ENCODE measurements around the gene RAB1B. TPM values are rescaled to one million over a fixed set of nuclear protein-coding genes. Genes with fewer than 3 reads are reported as not detected.

RAB1B gene
- total RNA-seq, 1 donor from 2014 or later, result 138 TPM

DNA sequence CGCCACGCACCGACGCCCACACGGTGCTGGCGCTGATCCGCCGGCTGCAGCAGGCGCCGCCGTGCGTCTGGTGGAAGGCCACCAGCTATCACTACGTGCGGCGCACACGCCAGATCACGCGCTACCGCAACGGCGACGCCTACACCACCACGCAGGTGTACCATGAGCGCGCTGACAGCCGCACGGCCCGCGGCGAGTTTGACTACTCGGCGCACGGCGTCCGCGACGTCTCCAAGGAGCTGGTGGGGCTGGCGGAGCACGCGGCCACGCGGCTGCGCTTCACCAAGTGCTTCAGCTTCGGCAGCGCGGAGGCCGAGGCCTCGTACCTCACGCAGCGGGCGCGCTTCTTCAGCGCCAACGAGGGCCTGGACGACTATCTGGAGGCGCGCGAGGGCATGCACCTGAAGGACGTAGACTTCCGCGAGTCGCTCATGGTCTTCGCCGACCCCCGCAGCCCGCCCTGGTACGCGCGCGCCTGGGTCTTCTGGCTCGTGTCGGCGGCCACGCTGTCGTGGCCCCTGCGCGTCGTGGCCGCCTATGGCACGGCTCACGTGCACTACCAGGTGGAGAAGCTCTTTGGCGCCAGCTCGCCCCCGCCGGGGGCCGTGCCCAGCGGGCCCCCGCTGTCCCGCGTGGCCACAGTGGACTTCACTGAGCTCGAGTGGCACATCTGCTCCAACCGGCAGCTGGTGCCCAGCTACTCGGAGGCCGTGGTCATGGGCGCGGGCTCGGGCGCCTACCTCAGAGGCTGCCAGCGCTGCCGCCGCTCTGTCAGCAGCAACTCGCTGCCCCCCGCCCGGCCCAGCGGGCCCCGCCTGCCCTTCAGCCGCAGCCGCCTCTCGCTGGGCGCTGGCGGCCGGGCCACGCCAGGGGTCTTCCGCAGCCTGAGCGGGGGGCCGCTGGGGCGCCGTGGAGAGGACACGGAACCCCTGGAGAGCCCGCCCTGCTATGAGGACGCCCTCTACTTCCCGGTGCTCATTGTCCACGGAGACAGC lies 26.5 kb downstream of the RAB1B start:
- peaks cover 10% of the 10 kb centered on the region for H3K4me1 ChIP-seq
- H3K27me3 ChIP-seq, result peaks cover 32% of the 10 kb centered on the region
- H3K4me3 ChIP-seq, result no peak overlapping the region
- intact Hi-C loops (cut with DNase I), result no loop called here
- H3K27ac ChIP-seq, result no peak overlapping the region
- ATAC-seq (no peak), DNase-seq (no peak)
- H3K9me3 ChIP-seq, result no peaks in the 10 kb centered on the region
- H3K36me3 ChIP-seq, result no peaks in the 10 kb centered on the region
- TF ChIP-seq, protein P1, sequence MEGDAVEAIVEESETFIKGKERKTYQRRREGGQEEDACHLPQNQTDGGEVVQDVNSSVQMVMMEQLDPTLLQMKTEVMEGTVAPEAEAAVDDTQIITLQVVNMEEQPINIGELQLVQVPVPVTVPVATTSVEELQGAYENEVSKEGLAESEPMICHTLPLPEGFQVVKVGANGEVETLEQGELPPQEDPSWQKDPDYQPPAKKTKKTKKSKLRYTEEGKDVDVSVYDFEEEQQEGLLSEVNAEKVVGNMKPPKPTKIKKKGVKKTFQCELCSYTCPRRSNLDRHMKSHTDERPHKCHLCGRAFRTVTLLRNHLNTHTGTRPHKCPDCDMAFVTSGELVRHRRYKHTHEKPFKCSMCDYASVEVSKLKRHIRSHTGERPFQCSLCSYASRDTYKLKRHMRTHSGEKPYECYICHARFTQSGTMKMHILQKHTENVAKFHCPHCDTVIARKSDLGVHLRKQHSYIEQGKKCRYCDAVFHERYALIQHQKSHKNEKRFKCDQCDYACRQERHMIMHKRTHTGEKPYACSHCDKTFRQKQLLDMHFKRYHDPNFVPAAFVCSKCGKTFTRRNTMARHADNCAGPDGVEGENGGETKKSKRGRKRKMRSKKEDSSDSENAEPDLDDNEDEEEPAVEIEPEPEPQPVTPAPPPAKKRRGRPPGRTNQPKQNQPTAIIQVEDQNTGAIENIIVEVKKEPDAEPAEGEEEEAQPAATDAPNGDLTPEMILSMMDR (IDR thresholded peaks at IDR 0.05), result no peak

DNA sequence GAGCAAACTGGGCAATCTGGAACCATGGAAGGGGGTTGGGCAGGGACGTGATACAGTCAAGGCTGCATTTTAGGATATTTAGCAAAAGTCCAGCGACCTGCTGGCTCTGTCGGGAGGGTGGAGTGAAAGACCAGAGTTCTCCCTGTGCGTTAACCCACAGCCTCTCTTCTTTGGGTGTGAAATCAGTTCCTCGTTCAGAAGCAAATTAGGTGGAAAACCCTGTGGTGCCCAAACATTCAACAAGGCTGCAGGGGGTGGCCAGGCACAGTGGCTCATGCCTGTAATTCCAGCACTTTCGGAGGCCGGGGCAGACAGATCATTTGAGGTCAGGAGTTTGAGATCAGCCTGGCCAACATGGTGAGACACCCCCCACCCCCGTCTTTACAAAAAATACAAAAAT lies 29.2 kb downstream of the RAB1B start:
- DNase-seq (no peak), ATAC-seq (no peak)
- intact Hi-C loops (cut with DNase I), result no loop called here
- TF ChIP-seq, protein P1 (IDR thresholded peaks at IDR 0.05), result no peak
- Histone ChIP-seq H3K9me3 (no peaks in the 10 kb centered on the region), H3K36me3 (no peaks in the 10 kb centered on the region), H3K4me1 (no peaks in the 10 kb centered on the region), H3K27me3 (peaks cover 16% of the 10 kb centered on the region), H3K4me3 (no peak overlapping the region), H3K27ac (no peak overlapping the region)

DNA sequence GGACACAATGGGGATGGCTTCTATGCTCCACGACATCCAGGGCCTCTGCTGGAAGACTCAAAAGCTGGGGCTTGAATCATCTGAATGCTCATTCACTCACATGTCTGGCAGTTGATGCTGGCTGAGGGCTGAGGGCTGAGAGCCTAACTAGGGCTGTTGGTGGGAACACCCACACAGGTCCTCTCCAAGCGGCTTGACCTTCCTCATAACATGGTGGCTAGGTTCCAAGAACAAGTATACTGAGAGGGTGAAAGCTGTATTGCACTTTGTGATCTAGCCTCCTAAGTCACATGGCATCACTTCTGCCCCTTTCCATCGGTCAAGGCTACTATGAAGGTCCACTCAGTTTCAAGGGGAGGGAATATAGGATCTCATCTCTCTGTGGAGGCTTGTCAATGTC lies 30.7 kb downstream of the RAB1B start:
- H3K27me3 ChIP-seq, result no peaks in the 10 kb centered on the region
- intact Hi-C loops (cut with DNase I), result no loop called here
- H3K36me3 ChIP-seq, result no peaks in the 10 kb centered on the region
- TF ChIP-seq, protein P1 (IDR thresholded peaks at IDR 0.05), result no peak
- no peaks in the 10 kb centered on the region for H3K9me3 ChIP-seq
- no peak for DNase-seq
- H3K4me1 ChIP-seq, result no peaks in the 10 kb centered on the region
- H3K4me3 ChIP-seq, result no peak overlapping the region
- peak; percentile 18 for ATAC-seq
- no peak overlapping the region for H3K27ac ChIP-seq

DNA sequence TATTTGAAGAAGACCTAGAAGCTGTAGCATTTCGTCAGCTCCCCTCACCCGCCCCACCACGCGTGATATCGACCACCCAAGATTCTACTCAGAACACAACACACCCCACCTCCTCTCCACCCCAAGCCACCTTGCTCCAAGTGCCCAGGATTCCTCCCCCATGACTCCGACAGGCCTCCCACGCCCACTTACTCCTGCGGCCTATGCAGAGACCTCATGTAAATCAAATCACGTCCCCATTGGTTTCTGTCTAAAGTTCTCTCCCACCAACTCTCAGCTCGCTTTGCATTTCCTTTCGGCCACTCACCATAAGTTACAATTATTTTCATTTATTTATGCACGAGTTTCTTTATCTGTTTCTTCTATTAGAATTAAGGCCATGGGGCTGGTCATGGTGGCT lies 34.2 kb downstream of the RAB1B start:
- no peaks in the 10 kb centered on the region for H3K27me3 ChIP-seq
- no peak for ATAC-seq
- TF ChIP-seq, protein P1 (IDR thresholded peaks at IDR 0.05), result no peak

DNA sequence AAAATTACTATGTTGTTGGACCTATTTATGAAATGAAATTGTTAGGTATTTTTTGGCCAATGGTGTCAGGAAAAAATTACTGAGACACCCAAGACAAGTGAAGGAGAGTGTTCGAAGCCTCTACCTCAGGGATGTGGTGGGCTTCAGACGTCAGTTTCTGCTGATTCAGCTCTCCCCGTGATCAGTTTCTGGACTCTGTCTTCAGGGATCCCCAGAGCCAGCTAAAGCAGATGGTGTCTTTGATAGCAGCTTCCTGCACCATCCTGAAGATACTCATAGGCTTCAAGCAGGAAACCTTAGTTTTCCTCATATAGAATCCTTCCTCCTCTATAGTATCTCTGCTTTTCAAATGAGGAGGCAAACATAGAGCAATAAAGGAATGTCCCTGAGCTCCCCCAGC lies 41.0 kb downstream of the RAB1B start:
- Histone ChIP-seq H3K4me1 (peaks cover 7% of the 10 kb centered on the region), H3K36me3 (no peaks in the 10 kb centered on the region), H3K9me3 (no peaks in the 10 kb centered on the region), H3K27me3 (no peaks in the 10 kb centered on the region), H3K27ac (no peak overlapping the region), H3K4me3 (no peak overlapping the region)
- intact Hi-C loops (cut with DNase I), result no loop called here
- ATAC-seq, result no peak
- TF ChIP-seq, protein P1 (IDR thresholded peaks at IDR 0.05), result no peak
- no peak for DNase-seq

More for the DNA sequence above, 34.2 kb downstream of the RAB1B start:
- DNase-seq, result no peak
- Histone ChIP-seq H3K9me3 (no peaks in the 10 kb centered on the region), H3K4me1 (no peaks in the 10 kb centered on the region), H3K4me3 (no peak overlapping the region), H3K36me3 (no peaks in the 10 kb centered on the region), H3K27ac (no peak overlapping the region)
- intact Hi-C loops (cut with DNase I), result no loop called here

Data from upper lobe of right lung (tissue), 1 donor.